Left ventricle myocardium superior (tissue), 1 donor: Measurements from ENCODE around the gene SPACA5. TPM values are rescaled to one million over a fixed set of nuclear protein-coding genes. Genes with fewer than 3 reads are reported as not detected.

ENCODE experiments used
- total RNA-seq: library from RNA; stranded (reverse); fragmentation: NEBNext Ultra II Directional; extraction: Animal tissue kit (Norgen Biotek cat#: 25700); gene quantifications from one replicate; pipeline ENCODE4 v1.2.1, GENCODE V29; 2021
- donor health status: DM: no; HTN: yes; CAD: no; lungs with severe emphysema.

The SPACA5 gene
- total RNA-seq, 1 donor from 2014 or later: not detected

Other genes starting within 250 kb of the SPACA5 start
- 4.7 TPM for gene ZNF81, start 170.1 kb upstream of the SPACA5 start, total RNA-seq
- 3.4 TPM for gene ZNF182, start 3.0 kb upstream of the SPACA5 start, total RNA-seq
- 3.0 TPM for gene ZNF630, start 64.7 kb downstream of the SPACA5 start, total RNA-seq
- not detected for gene SPACA5B, start 123.6 kb downstream of the SPACA5 start, total RNA-seq
- not detected for gene SSX5, start 189.8 kb downstream of the SPACA5 start, total RNA-seq
- gene SSX1, start 248.4 kb downstream of the SPACA5 start, total RNA-seq: not detected